ENCODE results near the gene RIMS1. TPM values are rescaled to one million over a fixed set of nuclear protein-coding genes. Genes with fewer than 3 reads are reported as not detected.

Gene RIMS1
- total RNA-seq, 1 donor from 2014 or later = 2.2 TPM

- H3K27ac ChIP-seq (ENCODE audit: low read depth, low read length) = no peak overlapping the region
- TF ChIP-seq CTCF (IDR thresholded peaks at IDR 0.05; ENCODE audit: insufficient read depth, low read depth, low read length) (no peak), EZH2 (IDR thresholded peaks at IDR 0.05; ENCODE audit: insufficient read depth, low read length) (no peak)
- Mint-ChIP-seq H3K4me1 (ENCODE audit: low read depth, unreplicated experiment) (no peaks in the 10 kb centered on the region), H3K27me3 (ENCODE audit: low read depth, unreplicated experiment) (no peaks in the 10 kb centered on the region), H3K36me3 (ENCODE audit: low read depth, unreplicated experiment) (no peaks in the 10 kb centered on the region), H3K9me3 (ENCODE audit: unreplicated experiment) (no peaks in the 10 kb centered on the region), H3K4me3 (ENCODE audit: unreplicated experiment) (no peak overlapping the region), H3K27ac (ENCODE audit: unreplicated experiment) (no peak overlapping the region)
- no peak for DNase-seq (ENCODE audit: low read depth)
- H3K4me2 ChIP-seq (ENCODE audit: low read length) = no peak overlapping the region
- no peaks in the 10 kb centered on the region for H4K20me1 ChIP-seq (ENCODE audit: insufficient read depth, low read length)
- H3K36me3 ChIP-seq (ENCODE audit: insufficient read depth, low read length) = no peaks in the 10 kb centered on the region
- H3K4me3 ChIP-seq (ENCODE audit: insufficient read depth, low read depth, low read length) = no peak overlapping the region
- H3K9ac ChIP-seq (ENCODE audit: low read length) = no peak overlapping the region
- no peaks in the 10 kb centered on the region for H3K9me3 ChIP-seq (ENCODE audit: insufficient read depth, low read depth, low read length)
- H3K79me2 ChIP-seq (ENCODE audit: insufficient read depth, low read length) = no peaks in the 10 kb centered on the region
- no peaks in the 10 kb centered on the region for H3K27me3 ChIP-seq (ENCODE audit: insufficient read depth, low read length)
- FAIRE-seq = no peak
- H3K4me1 ChIP-seq (ENCODE audit: insufficient read depth, low read length) = peaks cover 2% of the 10 kb centered on the region
- no peak overlapping the region for H2AFZ ChIP-seq (ENCODE audit: low read depth, low read length)
These were observed 464.0 kb downstream of the RIMS1 start for GRCh38 chr6:72350296-72350881.

GRCh38 chr6:72363844-72364740 lies 477.7 kb downstream of the RIMS1 start:
- peak overlapping the region; percentile 83 for H3K27ac Mint-ChIP-seq (ENCODE audit: unreplicated experiment)

More at GRCh38 chr6:72363844-72364740, 477.7 kb downstream of the RIMS1 start:
- H3K36me3 ChIP-seq (ENCODE audit: insufficient read depth, low read length) = no peaks in the 10 kb centered on the region
- H3K9me3 Mint-ChIP-seq (ENCODE audit: unreplicated experiment) = no peaks in the 10 kb centered on the region
- no peaks in the 10 kb centered on the region for H3K27me3 ChIP-seq (ENCODE audit: insufficient read depth, low read length)
- peak; percentile 97 for FAIRE-seq
- H3K4me1 ChIP-seq (ENCODE audit: insufficient read depth, low read length) = peaks cover 18% of the 10 kb centered on the region
- H3K27me3 Mint-ChIP-seq (ENCODE audit: low read depth, unreplicated experiment) = no peaks in the 10 kb centered on the region
- H3K79me2 ChIP-seq (ENCODE audit: insufficient read depth, low read length) = no peaks in the 10 kb centered on the region
- peak overlapping the region; percentile 68 for H3K27ac ChIP-seq (ENCODE audit: low read depth, low read length)
- DNase-seq (ENCODE audit: low read depth) = peak; percentile 98
- no peak overlapping the region for H2AFZ ChIP-seq (ENCODE audit: low read depth, low read length)
- H3K9ac ChIP-seq (ENCODE audit: low read length) = no peak overlapping the region
- peaks cover 22% of the 10 kb centered on the region for H3K4me1 Mint-ChIP-seq (ENCODE audit: low read depth, unreplicated experiment)
- H3K4me2 ChIP-seq (ENCODE audit: low read length) = peak overlapping the region; percentile 61
- no peaks in the 10 kb centered on the region for H3K36me3 Mint-ChIP-seq (ENCODE audit: low read depth, unreplicated experiment)
- H4K20me1 ChIP-seq (ENCODE audit: insufficient read depth, low read length) = no peaks in the 10 kb centered on the region
- no peak overlapping the region for H3K4me3 ChIP-seq (ENCODE audit: insufficient read depth, low read depth, low read length)
- no peak overlapping the region for H3K4me3 Mint-ChIP-seq (ENCODE audit: unreplicated experiment)
- TF ChIP-seq EZH2 (IDR thresholded peaks at IDR 0.05; ENCODE audit: insufficient read depth, low read length) (no peak), CTCF (IDR thresholded peaks at IDR 0.05; ENCODE audit: insufficient read depth, low read depth, low read length) (no peak)
- no peaks in the 10 kb centered on the region for H3K9me3 ChIP-seq (ENCODE audit: insufficient read depth, low read depth, low read length)

All from astrocyte (in vitro differentiated cells and primary cell).